ENCODE results near the gene KIF4A.

GRCh38 chrX:70289168-70289792 lies 624 bp upstream of the KIF4A start:
- TF ChIP-seq POLR2A (IDR thresholded peaks at IDR 0.05; ENCODE audit: low read depth) (no peak), CTCF (IDR thresholded peaks at IDR 0.05) (no peak), EP300 (IDR thresholded peaks at IDR 0.05) (no peak)
